Subcutaneous adipose tissue (tissue), 4 donors: Measurements from ENCODE around the gene KCTD20. TPM values are rescaled to one million over a fixed set of nuclear protein-coding genes. Genes with fewer than 3 reads are reported as not detected.

Source experiments
- total RNA-seq, 4 donors: library from RNA; depleted of rRNA; stranded (reverse); fragments of >200 nt; gene quantifications; one replicate each; pipeline ENCODE4 v1.1.0, GENCODE V29; 2016
- TF ChIP-seq, protein P1 (sequence below): fragments of 450-650 bp; IDR thresholded peaks from one replicate; pipeline ENCODE4 v1.5.1; 2016; ENCODE audit warnings: low read depth, mild to moderate bottlenecking, control low read depth, antibody characterized with exemption, moderate library complexity

The KCTD20 gene
- total RNA-seq, 4 donors from 2014 or later: 74.0 to 102 (median 77.7) TPM

DNA sequence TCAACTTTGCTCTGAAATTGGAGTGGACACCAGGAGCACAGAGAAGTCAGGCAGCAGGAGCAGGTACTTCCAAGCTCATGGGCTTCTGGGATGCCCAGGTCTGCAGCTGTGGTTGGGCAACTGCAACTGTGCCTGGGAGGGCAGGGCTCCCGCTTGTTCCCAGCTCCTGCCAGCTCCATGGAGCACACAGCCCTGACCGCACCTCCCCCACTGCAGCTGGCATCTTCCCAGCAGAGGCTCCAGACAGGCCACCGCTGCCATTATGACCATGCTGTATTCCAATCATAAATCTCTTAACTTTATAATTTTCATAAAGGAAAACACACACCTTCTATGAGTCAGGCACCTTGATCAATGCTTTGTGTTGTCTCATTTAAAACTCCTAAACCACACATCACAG, 67.6 kb downstream of the KCTD20 start:
- TF ChIP-seq, protein P1, sequence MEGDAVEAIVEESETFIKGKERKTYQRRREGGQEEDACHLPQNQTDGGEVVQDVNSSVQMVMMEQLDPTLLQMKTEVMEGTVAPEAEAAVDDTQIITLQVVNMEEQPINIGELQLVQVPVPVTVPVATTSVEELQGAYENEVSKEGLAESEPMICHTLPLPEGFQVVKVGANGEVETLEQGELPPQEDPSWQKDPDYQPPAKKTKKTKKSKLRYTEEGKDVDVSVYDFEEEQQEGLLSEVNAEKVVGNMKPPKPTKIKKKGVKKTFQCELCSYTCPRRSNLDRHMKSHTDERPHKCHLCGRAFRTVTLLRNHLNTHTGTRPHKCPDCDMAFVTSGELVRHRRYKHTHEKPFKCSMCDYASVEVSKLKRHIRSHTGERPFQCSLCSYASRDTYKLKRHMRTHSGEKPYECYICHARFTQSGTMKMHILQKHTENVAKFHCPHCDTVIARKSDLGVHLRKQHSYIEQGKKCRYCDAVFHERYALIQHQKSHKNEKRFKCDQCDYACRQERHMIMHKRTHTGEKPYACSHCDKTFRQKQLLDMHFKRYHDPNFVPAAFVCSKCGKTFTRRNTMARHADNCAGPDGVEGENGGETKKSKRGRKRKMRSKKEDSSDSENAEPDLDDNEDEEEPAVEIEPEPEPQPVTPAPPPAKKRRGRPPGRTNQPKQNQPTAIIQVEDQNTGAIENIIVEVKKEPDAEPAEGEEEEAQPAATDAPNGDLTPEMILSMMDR: no peak

DNA sequence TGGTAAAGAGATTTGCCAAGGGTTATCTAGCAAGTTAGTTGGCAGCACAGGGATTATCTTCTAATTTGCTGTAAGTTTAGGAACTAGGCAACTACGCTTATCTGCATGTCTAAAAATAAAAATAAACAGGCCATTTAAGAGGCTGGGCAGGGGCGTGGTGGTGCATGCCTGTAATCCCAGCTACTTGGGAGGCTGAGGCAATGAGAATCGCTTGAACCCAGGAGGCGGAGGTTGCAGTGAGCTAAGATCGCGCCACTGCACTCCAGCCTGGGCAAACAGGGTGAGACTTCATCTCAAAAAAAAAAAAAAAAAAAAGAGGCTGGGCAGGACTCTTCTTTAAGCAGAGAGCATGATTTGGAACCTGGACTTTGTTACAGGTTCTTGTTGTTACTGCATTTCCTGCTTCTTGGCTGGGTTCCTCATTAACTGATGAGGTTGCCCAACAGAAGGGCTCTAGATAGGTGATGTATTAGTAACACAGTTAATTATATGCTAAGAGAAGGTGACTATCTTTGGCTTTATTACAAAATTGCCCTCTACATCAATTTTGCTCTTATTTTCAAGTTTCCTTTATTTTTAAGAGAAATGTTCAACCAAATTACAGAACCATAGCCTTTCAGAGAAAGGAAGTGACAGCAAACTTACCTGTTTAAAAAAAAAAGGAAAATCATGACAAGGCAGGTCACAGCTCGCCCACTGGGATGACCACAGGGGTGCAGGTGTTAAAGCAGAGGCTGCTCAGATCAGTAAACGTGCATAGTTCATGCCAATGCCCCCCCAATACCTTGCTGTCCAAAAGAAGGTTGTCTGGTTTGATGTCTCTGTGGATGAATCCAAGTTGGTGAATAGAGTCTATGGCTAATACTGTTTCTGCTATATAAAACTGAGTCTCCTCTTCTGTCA, 72.0 kb downstream of the KCTD20 start:
- TF ChIP-seq, protein P1: no peak

GRCh38 chr6:36515844-36516243, 73.0 kb downstream of the KCTD20 start:
- TF ChIP-seq, protein P1: no peak

GRCh38 chr6:36516559-36516958, 73.8 kb downstream of the KCTD20 start:
- TF ChIP-seq, protein P1: no peak

- TF ChIP-seq, protein P1: no peak
These were observed 74.2 kb downstream of the KCTD20 start for GRCh38 chr6:36516988-36517387.

DNA sequence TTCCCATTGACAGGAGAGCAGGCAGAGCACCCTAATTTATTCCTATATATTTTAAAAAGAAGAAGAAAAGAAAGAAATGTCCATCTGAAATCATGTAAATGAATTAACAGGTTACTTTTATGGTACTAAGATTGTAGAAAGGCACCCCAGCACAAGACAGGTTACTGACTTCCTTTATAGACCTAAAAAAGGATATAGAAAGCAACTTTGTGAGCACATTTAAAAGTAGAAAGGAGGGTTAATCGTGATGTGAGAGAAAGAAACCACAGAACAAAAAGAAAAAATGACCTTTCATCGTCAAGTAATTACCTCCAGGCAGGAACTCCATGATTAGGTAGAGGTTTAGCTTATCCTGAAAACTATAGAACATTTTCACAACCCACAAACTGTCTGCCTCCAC, 74.6 kb downstream of the KCTD20 start:
- TF ChIP-seq, protein P1: no peak

DNA sequence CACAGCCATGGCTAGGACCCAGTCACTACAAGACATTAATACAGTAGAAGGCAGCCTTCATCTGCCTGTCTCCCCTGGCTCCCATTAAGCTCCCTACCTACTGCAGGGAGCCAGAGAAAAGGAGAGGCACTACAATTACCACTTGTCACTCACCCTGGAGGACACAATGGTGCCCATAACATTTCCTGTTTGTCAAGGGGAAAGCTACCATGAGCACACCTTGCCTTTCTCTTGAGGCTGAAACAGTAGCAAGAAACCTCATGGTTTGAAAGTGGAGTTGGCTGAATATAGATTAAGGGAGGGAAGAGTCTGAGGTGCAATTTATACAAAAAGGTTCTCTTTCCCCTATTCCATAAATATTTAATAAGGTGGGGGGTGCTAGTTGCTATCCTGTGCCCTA, 76.6 kb downstream of the KCTD20 start:
- TF ChIP-seq, protein P1: no peak
